EH (cell line): ENCODE measurements around the gene RGS12.

ENCODE experiments used
- DNase-seq: peaks from one replicate; pipeline ENCODE4 v3.0.0-alpha.2; 2015; ENCODE audit warnings: low read depth

Gene RGS12

DNA sequence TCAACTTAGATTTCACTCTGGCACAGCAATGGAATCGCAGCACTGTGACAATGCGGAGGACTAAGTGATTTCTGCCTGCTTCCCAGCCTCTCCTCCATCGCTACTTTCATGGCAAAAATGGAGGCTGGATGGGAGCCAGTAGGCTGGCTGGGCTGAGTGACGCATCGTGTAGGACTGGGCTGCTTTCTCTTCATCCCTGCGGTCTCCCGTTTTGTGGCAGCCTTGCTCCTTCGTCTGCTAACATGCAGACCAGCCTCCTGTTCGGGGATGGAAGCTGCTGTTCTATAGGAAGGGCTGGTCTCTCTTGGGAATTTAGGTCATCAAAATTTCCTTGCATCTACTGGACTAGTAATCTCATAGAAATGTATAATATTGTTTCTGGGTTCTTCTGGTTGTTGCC lies 15.8 kb upstream of the RGS12 start:
- DNase-seq, result no peak

DNA sequence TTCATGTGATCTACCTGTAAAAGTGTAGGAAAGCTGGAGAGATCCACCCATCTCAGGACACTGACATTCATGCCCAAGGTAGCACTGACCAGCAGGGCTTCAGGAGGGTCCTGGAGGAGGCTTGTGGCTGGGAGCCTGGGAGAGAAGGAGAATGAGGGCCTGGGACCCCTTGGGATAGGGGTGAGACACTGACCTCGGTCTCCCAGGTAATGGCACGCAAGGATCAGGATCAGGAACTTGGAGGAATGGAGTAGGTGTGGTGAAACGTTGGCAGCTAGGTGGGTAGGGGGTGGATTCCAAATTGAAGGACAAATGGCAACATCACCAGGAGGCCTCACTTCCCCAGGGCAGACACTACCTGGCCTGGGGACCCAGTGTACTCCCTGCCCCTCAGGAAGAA lies 12.4 kb upstream of the RGS12 start:
- no peak for DNase-seq

- DNase-seq, result no peak
Observed at GRCh38 chr4:3283483-3283882, 9.3 kb upstream of the RGS12 start.

GRCh38 chr4:3283916-3284315 lies 8.9 kb upstream of the RGS12 start:
- DNase-seq, result no peak

GRCh38 chr4:3284734-3285557 lies 7.9 kb upstream of the RGS12 start:
- no peak for DNase-seq

GRCh38 chr4:3285558-3286334 lies 7.1 kb upstream of the RGS12 start:
- peak; percentile 84 for DNase-seq

DNA sequence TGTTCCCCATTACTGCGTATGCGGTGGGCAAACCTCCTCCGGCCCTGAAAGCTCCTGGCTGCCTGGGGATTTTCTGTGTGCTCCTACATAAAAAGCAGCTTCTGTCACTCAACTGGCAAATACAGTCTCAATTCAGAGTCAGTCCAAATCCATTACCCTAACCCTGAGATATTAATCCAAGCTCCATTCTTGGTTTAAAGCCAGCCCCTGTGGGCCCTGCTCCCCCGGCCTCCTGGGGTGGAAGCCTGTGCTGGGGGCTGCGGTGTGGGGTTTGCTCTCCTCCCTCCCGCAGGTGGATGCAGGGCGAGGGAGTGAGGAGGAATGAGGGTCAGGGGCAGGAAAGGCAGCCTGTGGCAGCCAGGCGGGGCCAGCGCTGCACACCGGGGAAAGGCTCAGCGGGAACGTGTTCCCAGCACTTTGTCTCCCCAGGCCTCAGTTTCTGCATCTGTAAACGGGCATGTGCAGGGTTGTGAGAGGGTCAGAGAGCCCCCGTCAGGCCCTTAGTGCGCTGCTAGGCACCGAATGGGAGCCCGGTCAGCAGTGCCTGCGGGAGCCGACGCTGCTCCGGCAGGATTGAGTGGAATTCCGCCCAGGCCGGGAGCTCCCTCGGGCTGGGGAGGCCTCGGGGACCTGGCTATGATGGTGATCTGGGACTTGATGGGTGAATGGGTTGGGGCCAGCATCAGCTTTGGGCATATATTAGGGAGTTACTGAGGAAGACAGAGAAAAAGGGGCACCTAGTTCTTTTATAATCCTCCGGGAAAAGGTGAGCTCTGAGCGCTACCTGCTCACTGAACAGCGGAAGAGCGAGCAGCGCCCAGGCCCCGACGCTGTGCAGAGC lies 6.3 kb upstream of the RGS12 start:
- no peak for DNase-seq

GRCh38 chr4:3287271-3287971 lies 5.4 kb upstream of the RGS12 start:
- no peak for DNase-seq

- no peak for DNase-seq
Observed at GRCh38 chr4:3287972-3288570, 4.8 kb upstream of the RGS12 start.

DNA sequence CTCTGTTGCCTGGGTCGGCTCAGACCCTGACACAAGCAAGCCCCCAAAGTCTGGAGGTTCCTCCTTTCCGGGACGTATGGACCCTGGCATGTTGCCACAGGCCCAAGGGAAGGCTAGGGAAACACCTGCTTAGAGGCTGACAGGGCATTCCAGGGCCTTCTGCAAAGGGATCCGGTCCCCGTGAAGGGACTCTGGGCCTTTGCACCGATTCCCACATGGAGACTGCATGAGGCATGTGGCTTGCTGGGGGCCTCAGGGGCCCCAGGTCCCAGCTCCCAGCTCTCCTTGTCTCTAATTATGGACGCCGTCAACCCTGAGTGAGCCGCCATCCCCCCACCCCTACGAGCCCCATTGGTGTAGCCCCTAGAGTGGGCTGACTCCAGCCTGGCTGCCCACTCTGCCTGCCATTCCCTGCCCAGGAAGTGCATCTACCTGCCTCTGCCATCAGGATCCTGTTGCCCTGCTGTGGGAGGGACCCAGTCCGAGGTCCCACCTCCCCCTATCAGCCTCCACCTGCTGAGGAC lies 4.2 kb upstream of the RGS12 start:
- DNase-seq, result no peak

DNA sequence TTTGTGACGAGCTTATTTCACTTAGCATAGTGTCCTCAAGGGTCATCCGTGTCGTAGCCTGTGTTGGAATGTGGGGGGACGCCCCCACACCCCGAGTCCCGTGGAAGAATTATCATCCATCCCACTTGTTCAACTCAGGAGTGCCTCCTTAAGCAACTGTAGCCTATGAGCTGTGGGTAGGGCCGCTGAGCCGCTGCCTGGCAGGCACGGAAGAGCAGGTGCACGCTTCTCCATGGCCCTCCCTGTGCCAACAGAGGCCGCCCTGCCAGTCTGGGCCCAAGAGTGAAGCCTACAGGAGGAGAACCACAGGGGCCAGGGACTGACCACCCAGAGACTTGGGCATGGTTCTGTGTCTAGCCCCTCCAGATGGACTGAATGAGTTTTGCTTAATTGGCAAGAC lies 2.3 kb upstream of the RGS12 start:
- DNase-seq, result no peak

- no peak for DNase-seq
Observed at GRCh38 chr4:3290889-3291321, 1.9 kb upstream of the RGS12 start.

DNA sequence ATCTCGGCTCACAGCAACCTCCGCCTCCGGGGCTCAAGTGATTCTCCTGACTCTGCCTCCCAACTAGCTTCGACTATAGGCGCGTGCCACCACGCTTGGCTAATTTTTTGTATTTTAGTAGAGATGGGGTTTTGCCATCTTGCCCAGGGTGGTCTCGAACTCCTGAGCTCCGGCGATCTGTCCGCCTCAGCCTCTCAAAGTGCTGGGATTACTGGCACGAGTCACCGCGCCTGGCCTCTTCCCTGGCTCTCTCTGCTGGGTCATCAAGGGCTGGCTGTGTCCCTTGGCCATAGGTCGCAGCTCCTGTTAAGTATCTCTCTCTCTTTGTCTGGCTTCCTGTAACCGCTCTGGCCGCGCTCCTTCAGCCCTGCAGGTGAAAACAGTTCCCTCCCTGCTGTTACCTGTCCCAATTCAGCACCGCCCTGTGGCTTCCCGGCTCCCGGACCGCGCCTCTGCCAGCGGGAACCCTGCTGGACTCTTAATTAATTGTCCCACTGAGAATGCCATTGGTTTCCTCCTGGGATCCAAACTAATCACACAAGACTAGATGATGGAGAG lies 1.3 kb upstream of the RGS12 start:
- no peak for DNase-seq

GRCh38 chr4:3291969-3292570 lies 751 bp upstream of the RGS12 start:
- DNase-seq, result peak; percentile 65

DNA sequence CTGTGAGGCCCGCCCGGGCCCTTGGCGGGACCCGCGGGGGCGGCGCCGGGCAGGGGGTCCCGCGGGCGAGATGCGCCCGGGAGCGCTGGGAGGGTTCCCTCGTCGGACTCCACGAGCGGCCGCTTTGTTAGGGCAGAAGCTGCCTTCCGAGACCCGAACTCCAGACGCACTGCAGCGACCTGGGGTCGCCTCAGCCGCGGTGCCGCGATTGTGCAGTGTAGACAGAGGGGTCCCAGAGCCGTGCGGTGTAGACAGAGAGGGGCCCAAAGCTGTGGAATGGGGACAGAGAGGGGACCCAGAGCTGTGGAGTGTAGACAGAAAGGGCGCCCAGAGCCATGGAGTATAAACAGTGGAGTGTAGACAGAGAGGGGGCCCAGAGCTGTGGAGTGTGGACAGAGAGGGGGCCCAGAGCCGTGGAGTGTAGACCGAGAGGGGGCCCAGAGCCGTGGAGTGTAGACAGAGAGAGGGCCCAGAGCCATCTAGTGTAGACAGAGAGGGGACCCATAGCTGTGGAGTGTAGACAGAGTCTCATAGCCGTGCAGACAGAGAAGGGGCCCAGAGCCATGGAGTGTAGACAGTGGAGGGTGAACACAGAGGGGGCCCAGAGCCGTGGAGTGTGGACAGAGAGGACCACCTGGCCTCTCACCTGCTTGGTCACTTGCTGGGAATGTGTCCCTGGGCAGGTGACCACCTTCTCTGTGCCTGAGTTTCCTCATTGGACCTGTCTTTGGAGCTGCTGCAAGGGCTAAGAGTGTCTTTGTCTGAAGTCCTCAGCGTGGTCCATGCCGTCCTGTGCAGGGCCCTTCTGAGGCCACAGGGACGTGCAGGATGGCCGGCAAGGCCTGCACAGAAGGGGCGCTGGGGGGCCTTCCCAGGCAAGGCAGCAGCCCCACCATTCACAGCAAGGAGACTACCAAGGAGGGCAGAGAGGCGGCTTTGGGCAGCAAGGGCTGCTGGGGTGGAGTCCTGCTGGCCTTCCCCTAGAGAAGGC lies 875 bp downstream of the RGS12 start:
- peak; percentile 7 for DNase-seq

GRCh38 chr4:3294401-3295241 lies 1.8 kb downstream of the RGS12 start:
- DNase-seq, result no peak

DNA sequence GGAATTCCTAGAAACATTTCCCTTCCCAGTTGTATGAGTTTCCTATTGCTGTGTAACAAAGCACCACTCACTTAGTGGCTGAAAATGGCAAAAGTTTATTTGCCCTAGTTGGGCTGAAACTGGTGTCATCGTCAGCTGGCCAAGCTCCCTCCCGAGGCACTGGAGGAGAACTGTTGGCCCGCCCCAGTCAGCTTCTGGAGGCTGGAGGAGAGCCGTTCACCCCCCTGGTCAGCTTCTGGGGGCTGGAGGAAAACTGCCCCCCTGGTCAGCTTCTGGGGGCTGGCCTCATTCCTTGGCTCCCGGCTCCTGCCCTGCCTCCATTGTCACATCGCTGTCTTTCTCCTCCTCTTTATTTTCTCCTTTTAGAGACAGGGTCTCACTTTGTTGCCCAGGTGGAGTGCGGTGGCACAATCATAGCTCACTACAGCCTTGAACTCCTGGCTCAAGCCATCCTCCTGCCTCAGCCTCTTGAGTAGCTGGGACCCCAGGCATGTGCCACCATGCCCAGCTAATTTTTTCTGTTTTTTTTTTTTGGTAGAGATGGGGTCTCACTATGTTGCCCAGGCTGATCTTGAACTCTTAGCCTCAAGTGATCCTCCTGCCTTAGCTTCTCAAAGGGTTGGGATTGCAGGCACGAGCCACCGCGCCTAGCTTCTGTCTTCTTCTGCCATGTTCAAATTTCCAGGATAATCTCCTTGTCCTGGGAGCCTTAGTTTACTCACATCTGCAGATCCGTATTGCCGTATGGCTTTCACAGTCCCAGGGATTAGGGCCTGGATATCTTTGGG lies 3.2 kb downstream of the RGS12 start:
- DNase-seq, result no peak
